Thyroid gland (tissue), 4 donors: ENCODE measurements around the gene COL13A1. TPM values are rescaled to one million over a fixed set of nuclear protein-coding genes. Genes with fewer than 3 reads are reported as not detected.
A peak's percentile ranks its signal among the peaks of the same experiment; 100 is the strongest.

Experiments
- DNase-seq, 2 donors: peaks; one replicate each; pipeline ENCODE4 v3.0.0-alpha.2; 2019
- H3K27ac ChIP-seq, 3 donors: fragments of 200-600 bp; sonication (generic); 1 replicate in 2 of 3; 2 replicates in 1 of 3; pipeline ENCODE4 v1.5.1; 2016 to 2019; ENCODE audit warnings: mild to moderate bottlenecking in 1 of 3, moderate library complexity in 1 of 3
- H3K27me3 ChIP-seq: fragments of 200-600 bp; sonication (generic); one replicate; pipeline ENCODE4 v1.5.1; 2019
- H3K36me3 ChIP-seq, 2 donors: fragments of 200-600 bp; sonication (generic); one replicate each; pipeline ENCODE4 v1.5.1; 2016 to 2019
- H3K4me1 ChIP-seq, 2 donors: fragments of 200-600 bp; sonication (generic); one replicate each; pipeline ENCODE4 v1.5.1; 2017 to 2019
- H3K4me3 ChIP-seq, 3 donors: fragments of 200-600 bp; sonication (generic); replicated peaks in 1 of 3; 1 replicate in 2 of 3; 2 replicates in 1 of 3; pipeline ENCODE4 v1.5.1; 2016; ENCODE audit warnings: mild to moderate bottlenecking in 1 of 3
- H3K9me3 ChIP-seq: fragments of 200-600 bp; sonication (generic); one replicate; pipeline ENCODE4 v1.5.1; 2017
- CTCF ChIP-seq, 6 experiments: fragments of 200-600 bp in 3 of 6; fragments of 450-650 bp in 3 of 6; sonication (generic) in 3 of 6; IDR thresholded peaks; one replicate each; pipeline ENCODE4 v1.5.1; 2016 to 2019; ENCODE audit warnings: antibody characterized with exemption in 6 of 6, mild to moderate bottlenecking in 2 of 6, inconsistent platforms in 1 of 6, moderate library complexity in 1 of 6
- POLR2A ChIP-seq, 2 donors: fragments of 450-650 bp; IDR thresholded peaks; one replicate each; pipeline ENCODE4 v1.6.1; 2017; ENCODE audit warnings: antibody characterized with exemption in 2 of 2, mild to moderate bottlenecking in 2 of 2, moderate library complexity in 1 of 2
- WGBS, 2 donors: methylation state at CpG; one replicate each; pipeline ENCODE4 v1.1.5; 2017; 5-methylcytosine and 5-hydroxymethylcytosine counted together
- intact Hi-C: fragments of 100-400 bp; cut with DNase I; formaldehyde crosslinking; loops from one replicate; pipeline ENCODE4 v1.15.1; 2023
- total RNA-seq, 4 donors: library from RNA; depleted of rRNA; stranded (reverse); fragments of >200 nt; gene quantifications; one replicate each; pipeline ENCODE4 v1.2.3, GENCODE V29; 2016

The COL13A1 gene
- total RNA-seq, 4 donors from 2014 or later = 0.22 to 2.4 (median 0.41) TPM

- intact Hi-C loops = no loop called here
- no peaks in the 10 kb centered on the region for H3K27me3 ChIP-seq
Measured at GRCh38 chr10:69860271-69860670, 58.6 kb downstream of the COL13A1 start.

GRCh38 chr10:69861251-69862240 lies 59.8 kb downstream of the COL13A1 start:
- no peak overlapping the region for H3K27ac ChIP-seq
- DNase-seq = peak; percentile 58 to 70
- H3K27me3 ChIP-seq = no peaks in the 10 kb centered on the region
- H3K36me3 ChIP-seq = no peaks in the 10 kb centered on the region
- H3K4me3 ChIP-seq = no peak overlapping the region
- H3K4me1 ChIP-seq = peaks cover 13 to 26% of the 10 kb centered on the region in 2 donors
- H3K9me3 ChIP-seq = no peaks in the 10 kb centered on the region
- intact Hi-C loops = no loop called here
- TF ChIP-seq POLR2A (IDR thresholded peaks at IDR 0.05) (no peak), CTCF (IDR thresholded peaks at IDR 0.05) (peak in 4 of 6 experiments; percentile 34 to 57 (median 43))
- WGBS, 2 donors = 29 to 43% methylated on average over 4 to 7 of the region's 7 CpGs

More at GRCh38 chr10:69860271-69860670, 58.6 kb downstream of the COL13A1 start:
- Histone ChIP-seq H3K27ac (no peak overlapping the region), H3K4me1 (peaks cover 19 to 34% of the 10 kb centered on the region in 2 donors), H3K36me3 (no peaks in the 10 kb centered on the region), H3K4me3 (no peak overlapping the region), H3K9me3 (no peaks in the 10 kb centered on the region)
- no peak for TF ChIP-seq CTCF (IDR thresholded peaks at IDR 0.05)
- no peak for TF ChIP-seq POLR2A (IDR thresholded peaks at IDR 0.05)
- WGBS, 2 donors = 46 to 57% methylated on average over 9 of the region's 9 CpGs
- DNase-seq = no peak

GRCh38 chr10:69862882-69863530 lies 61.3 kb downstream of the COL13A1 start:
- Histone ChIP-seq H3K4me1 (peaks cover 10 to 26% of the 10 kb centered on the region in 2 donors), H3K27me3 (no peaks in the 10 kb centered on the region), H3K9me3 (no peaks in the 10 kb centered on the region), H3K27ac (no peak overlapping the region), H3K4me3 (no peak overlapping the region), H3K36me3 (no peaks in the 10 kb centered on the region)
- no peak for TF ChIP-seq CTCF (IDR thresholded peaks at IDR 0.05)
- DNase-seq = no peak
- intact Hi-C loops = no loop called here
- WGBS, 2 donors = 93 to 98% methylated on average over 11 to 16 of the region's 16 CpGs

GRCh38 chr10:69863580-69863979 lies 61.9 kb downstream of the COL13A1 start:
- no peak for DNase-seq
- no peaks in the 10 kb centered on the region for H3K9me3 ChIP-seq
- intact Hi-C loops = no loop called here
- H3K4me1 ChIP-seq = peaks cover 10 to 26% of the 10 kb centered on the region in 2 donors
- no peak overlapping the region for H3K4me3 ChIP-seq
- WGBS, 2 donors = 87 to 95% methylated on average over 5 of the region's 5 CpGs
- no peak overlapping the region for H3K27ac ChIP-seq
- TF ChIP-seq CTCF (IDR thresholded peaks at IDR 0.05) (no peak), POLR2A (IDR thresholded peaks at IDR 0.05) (no peak)
- no peaks in the 10 kb centered on the region for H3K36me3 ChIP-seq
- no peaks in the 10 kb centered on the region for H3K27me3 ChIP-seq
